Measurements from ENCODE around the gene MOB3A.

Gene MOB3A

GRCh38 chr19:2081873-2082810 lies 14.0 kb downstream of the MOB3A start:
- no peak for DNase-seq (ENCODE audit: low read depth in 2 of 2)

DNA sequence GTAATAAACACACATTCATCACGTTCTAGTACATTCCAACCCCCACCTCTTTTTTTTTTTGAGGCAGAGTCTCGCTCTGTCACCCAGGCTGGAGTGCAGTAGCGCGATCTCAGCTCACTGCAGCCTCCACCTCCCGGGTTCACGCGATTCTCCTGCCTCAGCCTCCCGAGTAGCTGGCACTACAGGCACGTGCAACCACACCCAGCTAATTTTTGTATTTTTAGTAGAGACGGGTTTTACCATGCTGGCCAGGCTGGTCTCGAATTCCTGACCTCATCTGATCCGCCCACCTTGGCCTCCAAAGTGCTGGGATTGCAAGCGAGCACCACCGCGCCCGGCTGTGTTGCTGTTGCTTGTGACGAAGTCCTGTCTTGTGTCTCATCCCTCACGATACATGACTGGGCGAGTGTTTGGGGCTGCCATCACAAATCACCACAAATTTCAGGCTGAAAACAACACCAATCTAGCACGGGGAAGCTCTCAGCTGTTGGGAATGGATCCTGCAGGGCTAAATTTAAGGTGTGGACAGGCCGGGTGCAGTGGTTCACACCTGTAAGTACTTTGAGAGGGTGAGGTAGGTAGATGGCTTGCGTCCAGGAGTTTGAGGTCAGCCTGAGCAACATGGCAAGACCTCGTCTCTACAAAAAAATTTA lies 15.7 kb downstream of the MOB3A start:
- DNase-seq (ENCODE audit: low read depth in 2 of 2), result no peak

GRCh38 chr19:2079865-2080301 lies 16.2 kb downstream of the MOB3A start:
- no peak for DNase-seq (ENCODE audit: low read depth in 2 of 2)

GRCh38 chr19:2079076-2079864 lies 16.9 kb downstream of the MOB3A start:
- DNase-seq (ENCODE audit: low read depth in 2 of 2), result no peak

DNA sequence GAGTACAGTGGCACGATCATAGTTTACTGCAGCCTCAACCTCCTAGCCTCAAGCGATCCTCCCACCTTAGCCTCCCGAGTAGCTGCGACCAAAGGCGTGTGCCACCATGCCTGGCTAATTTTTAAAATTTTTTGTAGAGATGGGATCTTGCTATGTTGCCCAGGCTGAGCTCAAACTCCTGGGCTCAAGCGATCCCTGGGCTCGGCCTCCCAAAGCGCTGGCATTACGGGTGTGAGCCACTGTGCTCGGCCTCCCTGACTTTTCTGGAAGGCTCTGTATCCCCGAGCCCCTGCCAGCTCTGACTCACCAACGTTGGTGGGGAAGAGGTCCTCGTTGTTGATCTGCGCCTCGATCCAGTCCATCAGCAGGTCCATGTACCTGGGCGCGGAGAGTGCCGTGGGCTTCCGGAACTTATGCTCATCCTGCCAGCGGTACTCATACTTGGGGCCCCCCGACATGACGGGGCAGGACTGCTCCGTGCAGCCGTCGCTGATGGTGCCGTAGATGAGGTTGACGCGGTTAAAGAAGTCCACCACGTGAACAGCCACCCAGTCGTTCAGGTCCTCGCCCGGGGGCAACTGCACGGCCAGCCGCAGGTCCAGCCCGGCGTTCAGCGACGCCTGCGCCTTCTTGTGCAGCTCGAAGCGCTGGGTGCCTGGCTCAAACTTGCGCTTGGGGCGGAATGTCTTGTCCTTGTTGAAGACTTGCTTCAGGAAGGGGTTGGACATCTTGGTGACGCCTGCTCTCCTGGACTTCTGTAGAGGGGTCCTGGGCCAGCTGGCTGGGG lies 18.1 kb downstream of the MOB3A start:
- no peak for DNase-seq (ENCODE audit: low read depth in 2 of 2)

- no peak for DNase-seq (ENCODE audit: low read depth in 2 of 2)
Measured at GRCh38 chr19:2077398-2077797, 18.7 kb downstream of the MOB3A start.

DNA sequence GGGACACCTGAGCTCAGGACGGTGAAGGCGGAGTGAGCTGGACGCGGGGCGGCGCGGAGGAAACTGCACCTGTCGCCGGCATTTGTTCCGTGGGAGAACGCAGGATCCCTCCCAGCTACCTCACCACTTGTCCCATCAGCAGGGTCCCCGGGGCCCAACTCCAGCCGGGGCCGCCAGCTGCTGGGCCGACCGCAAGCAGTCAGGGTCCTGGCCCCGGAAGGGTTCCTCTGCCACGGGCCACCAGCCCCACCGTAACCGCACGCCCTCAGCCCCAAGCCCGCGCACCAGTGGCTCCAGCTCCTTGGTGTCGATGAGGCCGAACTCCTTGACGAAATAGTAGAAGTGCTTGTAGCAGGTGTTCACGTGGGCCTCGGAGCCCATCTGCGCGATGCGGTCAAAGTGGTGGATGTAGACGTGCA lies 19.6 kb downstream of the MOB3A start:
- DNase-seq (ENCODE audit: low read depth in 2 of 2), result no peak

DNA sequence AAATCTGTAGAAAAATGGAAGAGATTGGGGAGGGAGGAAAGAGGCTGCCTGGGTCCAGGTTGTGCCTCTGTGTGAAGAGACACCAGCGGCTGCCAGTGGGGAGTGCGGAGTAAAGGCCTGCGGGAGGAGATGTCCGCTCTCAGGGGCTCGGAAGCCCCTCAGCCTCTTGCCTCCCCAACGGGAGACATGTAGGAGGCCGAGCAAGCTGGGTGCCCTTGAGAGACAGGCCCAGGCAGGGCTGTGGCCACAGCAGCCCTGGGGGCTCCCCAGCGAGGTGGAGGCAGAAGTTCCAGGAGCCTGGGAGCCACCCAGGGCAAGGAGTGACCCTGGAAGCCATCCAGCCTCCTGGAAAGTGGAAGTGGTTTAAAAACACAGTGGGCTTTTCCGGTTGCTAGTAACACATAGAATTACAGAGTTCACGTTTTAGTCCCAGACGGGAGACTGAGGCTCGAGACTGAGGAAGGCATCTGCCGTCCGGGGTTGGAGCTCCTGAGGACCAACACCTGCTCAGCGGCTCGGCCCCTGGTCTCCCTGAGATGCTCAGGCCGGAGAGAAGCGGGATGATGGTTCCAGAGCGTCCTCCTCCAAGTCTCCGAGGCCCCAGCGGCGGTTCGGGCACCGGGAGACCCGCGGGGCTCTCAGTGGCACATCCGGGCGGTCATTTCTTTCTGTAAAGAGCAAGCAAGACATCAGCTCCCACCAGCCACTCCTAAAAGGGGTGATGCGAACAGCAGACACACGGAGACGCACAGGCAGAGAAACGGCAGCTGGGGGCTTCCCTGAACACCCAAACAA lies 23.2 kb downstream of the MOB3A start:
- no peak for DNase-seq (ENCODE audit: low read depth in 2 of 2)

GRCh38 chr19:2070986-2071673 lies 25.0 kb downstream of the MOB3A start:
- no peak for DNase-seq (ENCODE audit: low read depth in 2 of 2)

- DNase-seq (ENCODE audit: low read depth in 2 of 2), result no peak
Measured at GRCh38 chr19:2070436-2070827, 25.7 kb downstream of the MOB3A start.

DNA sequence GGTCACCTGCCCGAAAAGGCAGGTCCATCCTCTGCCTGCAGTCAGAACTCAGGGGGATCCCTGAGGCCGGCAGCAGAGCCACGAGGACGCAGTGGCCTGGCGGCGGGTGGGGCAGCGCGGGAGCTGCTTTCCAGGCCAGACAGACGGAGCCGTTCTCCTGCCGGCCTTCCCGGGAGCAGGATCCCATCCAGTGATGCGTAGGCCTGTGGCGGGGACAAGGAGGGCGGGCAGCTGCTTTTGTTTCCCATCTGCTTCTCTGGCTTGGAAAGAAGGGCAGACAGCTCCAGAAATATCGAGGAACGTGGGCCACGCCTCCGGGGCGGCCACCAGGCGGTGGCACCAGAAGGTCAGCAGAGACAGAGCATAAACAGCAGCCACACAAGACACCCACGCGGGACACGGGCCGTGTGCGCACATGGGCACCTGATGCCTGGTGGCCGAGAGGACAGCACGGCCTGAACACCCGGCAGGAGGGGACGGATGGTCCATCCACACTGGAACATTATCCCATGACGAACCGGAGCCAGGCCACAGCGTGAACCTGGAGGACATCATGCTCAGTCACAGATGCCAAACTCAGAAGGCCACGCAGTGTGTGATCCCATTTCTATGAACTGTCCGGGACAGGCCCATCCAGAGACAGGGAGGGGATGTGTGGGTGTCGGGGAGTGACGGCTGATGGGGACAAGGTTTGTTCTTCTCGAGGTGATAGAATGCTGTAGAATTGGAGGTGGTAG lies 31.2 kb downstream of the MOB3A start:
- no peak for DNase-seq (ENCODE audit: low read depth in 2 of 2)

- DNase-seq (ENCODE audit: low read depth in 2 of 2), result no peak
Measured at GRCh38 chr19:2064395-2064787, 31.7 kb downstream of the MOB3A start.

DNA sequence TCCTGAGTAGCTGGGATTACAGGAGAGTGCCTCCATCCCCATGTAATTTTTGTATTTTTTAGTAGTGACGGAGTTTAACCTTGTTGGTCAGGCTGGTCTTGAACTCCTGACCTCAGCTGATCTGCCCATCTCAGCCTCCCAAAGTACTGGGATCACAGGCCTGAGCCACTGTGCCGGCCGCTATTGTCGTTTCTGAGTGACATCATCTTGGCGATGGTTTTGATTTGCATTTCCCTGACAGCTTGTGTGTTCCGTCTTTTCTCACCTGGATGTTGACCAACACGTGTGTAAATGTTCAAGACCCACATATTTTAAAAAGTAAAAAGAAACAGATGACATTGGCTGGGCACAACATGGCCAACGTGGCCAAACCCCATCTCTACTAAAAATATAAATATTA lies 32.3 kb downstream of the MOB3A start:
- no peak for DNase-seq (ENCODE audit: low read depth in 2 of 2)

DNA sequence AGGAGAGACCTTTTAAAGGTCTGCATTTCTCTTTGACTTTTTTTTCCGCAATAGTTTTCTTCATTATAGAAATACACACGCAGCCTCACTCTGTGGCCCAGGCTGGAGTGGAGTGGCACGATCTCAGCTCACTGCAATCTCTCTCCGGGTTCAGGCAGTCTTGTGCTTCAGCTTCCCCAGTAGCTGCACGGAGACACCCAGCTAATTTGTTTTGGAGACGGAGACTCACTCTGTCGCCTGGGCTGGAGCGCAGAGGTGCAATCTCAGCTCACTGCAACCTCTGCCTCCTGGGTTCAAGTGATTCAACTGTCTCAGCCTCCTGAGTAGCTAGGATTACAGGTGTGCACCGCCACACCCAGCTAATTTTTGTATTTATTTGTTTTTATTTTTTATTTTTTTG lies 33.4 kb downstream of the MOB3A start:
- no peak for DNase-seq (ENCODE audit: low read depth in 2 of 2)

GRCh38 chr19:2062389-2062729 lies 33.8 kb downstream of the MOB3A start:
- DNase-seq (ENCODE audit: low read depth in 2 of 2), result no peak

DNA sequence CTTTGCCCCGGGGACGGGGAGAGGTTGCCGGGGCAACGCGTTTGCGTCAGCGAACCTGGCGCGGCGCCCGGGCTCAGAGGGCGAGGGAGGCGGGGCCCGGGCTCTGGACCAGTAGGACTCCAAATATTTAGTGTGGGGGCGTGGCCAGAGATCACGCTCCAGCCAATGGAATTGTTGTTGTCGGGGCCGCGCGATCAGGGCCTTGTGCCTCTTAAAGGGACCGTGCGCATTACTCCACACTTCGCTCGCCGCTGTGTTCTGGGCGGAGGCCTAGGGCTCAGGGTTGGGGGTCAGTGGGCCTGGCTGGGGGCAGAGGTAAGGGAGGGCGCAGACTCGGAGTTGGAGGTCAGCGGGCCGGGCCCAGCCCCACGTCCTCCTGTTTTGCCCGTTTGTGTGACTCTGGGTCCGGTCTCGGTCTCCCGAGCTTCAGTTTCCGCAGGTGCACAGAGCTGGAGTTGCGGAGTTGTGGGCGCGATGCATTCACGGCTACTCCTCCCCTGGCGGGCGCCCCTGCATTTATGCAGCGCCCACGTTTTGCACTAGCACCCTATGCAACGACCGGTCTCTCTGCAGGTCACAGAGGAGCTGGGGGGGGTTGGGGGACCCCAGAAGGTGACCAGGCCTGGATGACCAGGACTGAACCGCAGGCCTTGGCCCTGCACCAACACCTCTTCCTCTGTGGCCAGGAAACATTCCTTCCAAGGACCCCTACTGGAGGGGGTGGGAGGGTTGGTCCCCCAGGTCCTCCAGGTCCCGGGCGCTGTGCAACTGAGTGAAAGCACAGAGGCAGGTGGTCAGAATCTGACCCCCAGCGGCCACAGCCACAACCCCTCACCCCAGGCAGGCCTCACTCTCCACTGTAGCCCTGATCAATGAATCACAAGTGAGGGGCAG lies 34.4 kb downstream of the MOB3A start:
- peak; percentile 99 to 100 for DNase-seq (ENCODE audit: low read depth in 2 of 2)

GRCh38 chr19:2060884-2061494 lies 35.1 kb downstream of the MOB3A start:
- DNase-seq (ENCODE audit: low read depth in 2 of 2), result peak; percentile 38 to 45
